NCI-H1105 (cell line): Measurements from ENCODE around the gene PPP2R2C.

Source experiments
- DNase-seq: peaks from one replicate; lab custom pipeline; 2025; lab: John Stamatoyannopoulos, UW

Gene PPP2R2C

GRCh38 chr4:6469144-6469543 lies 3.3 kb downstream of the PPP2R2C start:
- no peak for DNase-seq

GRCh38 chr4:6468376-6468775 lies 4.0 kb downstream of the PPP2R2C start:
- DNase-seq: no peak

GRCh38 chr4:6467600-6467999 lies 4.8 kb downstream of the PPP2R2C start:
- DNase-seq: no peak

GRCh38 chr4:6466756-6467381 lies 5.5 kb downstream of the PPP2R2C start:
- DNase-seq: no peak

- DNase-seq: no peak
These were observed 6.5 kb downstream of the PPP2R2C start for GRCh38 chr4:6465955-6466354.

- DNase-seq: no peak
These were observed 7.4 kb downstream of the PPP2R2C start for GRCh38 chr4:6464842-6465588.

GRCh38 chr4:6463311-6464289 lies 8.8 kb downstream of the PPP2R2C start:
- DNase-seq: no peak

GRCh38 chr4:6461301-6462165 lies 10.9 kb downstream of the PPP2R2C start:
- no peak for DNase-seq

DNA sequence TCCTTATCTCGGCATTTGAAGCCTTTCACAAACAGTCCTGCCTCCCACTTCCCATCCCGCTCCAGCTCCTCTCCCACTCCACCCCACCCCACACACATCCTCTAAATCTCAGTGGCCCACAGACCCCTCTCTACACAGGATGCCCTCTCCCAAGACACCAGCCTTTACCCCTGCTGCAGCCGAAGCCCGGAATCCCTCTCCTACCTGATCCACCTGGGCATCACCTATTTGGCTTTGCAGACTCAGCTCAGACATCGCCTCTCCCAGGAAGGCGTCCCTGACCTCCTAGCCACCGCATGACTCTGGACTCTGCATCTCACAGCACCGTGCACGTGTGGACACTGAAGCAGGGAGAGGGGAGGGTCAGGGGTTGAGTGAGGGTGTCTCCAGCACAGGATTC lies 11.5 kb downstream of the PPP2R2C start:
- DNase-seq: no peak

GRCh38 chr4:6458528-6458927 lies 13.9 kb downstream of the PPP2R2C start:
- no peak for DNase-seq

GRCh38 chr4:6456450-6456849 lies 16.0 kb downstream of the PPP2R2C start:
- DNase-seq: no peak

DNA sequence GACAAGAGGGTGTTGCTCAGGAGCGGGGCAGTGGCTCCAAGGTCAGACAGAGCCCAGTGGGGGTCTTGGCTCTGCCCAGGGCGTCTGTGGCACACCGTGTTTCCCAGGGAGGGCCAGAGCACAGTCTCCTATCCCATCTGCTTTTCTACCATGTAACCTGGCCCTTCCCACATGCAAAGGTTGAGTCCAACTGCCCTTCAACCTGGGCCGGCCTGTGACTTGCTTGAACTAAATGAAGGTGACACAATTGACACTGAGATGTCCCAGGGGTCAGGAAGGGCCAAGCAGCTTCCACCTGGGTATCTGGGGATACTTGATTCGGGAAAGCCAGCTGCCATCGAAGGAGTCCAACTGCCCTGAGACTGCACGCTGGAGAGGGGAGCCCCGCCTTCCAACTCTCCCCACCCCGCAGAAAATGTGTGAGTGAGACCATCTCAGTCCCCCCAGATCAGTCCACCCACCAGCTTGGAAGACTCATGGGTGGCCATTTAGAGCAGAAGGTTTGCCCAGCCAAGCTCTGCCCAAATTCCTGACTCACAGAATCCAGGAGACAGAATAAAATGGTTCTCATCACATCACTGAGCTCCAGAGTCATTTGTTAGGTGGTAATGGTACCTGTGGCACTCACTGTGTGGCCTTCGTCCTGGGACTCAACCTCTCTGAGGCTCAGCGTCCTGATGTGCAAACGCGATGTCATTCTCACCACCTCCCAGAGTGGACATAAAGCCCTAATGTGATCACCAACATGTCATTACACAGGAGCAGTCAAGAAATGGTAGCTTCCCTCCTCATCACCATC lies 18.1 kb downstream of the PPP2R2C start:
- DNase-seq: no peak

- DNase-seq: no peak
These were observed 18.8 kb downstream of the PPP2R2C start for GRCh38 chr4:6453688-6453990.

GRCh38 chr4:6452897-6453687 lies 19.3 kb downstream of the PPP2R2C start:
- DNase-seq: no peak

- DNase-seq: no peak
These were observed 20.1 kb downstream of the PPP2R2C start for GRCh38 chr4:6452116-6452896.

GRCh38 chr4:6451309-6451708 lies 21.1 kb downstream of the PPP2R2C start:
- no peak for DNase-seq

DNA sequence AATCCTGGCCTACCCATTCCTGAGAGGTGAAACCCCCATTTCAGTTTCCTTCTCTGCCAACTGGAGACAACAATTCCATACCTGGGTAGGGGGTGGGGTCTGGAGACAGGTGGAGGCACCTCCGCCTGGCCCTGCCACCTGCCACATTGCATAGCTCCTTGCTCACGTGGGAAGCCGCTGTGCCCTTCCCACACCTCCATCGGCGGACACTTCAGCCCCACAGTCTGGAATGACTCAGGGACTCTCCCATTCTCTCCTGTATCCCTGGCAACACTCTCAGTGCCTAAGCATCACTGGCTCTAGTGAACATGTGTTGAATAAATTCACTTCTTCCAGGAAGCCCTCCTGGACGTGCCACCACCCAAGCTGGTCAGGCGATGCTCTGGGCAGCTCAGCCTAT lies 21.7 kb downstream of the PPP2R2C start:
- no peak for DNase-seq

GRCh38 chr4:6449746-6450369 lies 22.6 kb downstream of the PPP2R2C start:
- no peak for DNase-seq

DNA sequence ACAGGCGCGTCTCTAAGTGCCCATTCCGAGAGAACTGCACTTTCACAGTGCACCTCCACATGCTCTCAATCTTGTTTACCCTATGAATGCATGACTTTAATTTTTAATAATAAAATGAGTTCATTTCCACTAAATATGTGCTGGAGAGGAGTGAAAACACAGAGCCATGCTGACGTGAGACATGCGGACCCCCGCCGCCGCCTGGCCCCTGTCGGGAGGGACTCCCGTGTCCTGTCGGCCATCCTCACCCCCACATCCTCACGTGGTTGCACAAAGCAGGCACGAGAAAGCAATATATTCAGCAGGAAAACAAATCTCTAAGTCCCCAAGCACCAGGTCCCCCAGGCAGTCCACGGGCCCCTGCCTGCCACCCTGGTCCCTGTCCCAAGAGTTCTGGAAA lies 23.1 kb downstream of the PPP2R2C start:
- no peak for DNase-seq
